K562 (cell line): ENCODE measurements around the gene MTMR12. TPM values are rescaled to one million over a fixed set of nuclear protein-coding genes. Genes with fewer than 3 reads are reported as not detected.

Experiments
- ELF2 ChIP-seq: fragments of 250-450 bp; sonication (Bioruptor Pico); IDR thresholded peaks from 2 replicates; pipeline ENCODE4 v1.5.0; 2021; ENCODE audit warnings: mild to moderate bottlenecking
- HNRNPLL ChIP-seq: fragments of 200-400 bp; formaldehyde crosslinking; IDR thresholded peaks from 2 replicates; pipeline ENCODE4 v1.6.1; 2017; ENCODE audit warnings: low read length, low read depth, mild to moderate bottlenecking; ENCODE audit not compliant: poor library complexity, severe bottlenecking
- KDM1A ChIP-seq, 2 experiments: fragments of 450-650 bp; IDR thresholded peaks; 2 replicates each; pipeline ENCODE4 v1.6.1; 2016; ENCODE audit warnings: mild to moderate bottlenecking in 2 of 2
- POLR2AphosphoS5 ChIP-seq: IDR thresholded peaks from 2 replicates; pipeline ENCODE4 v1.6.1; 2011; ENCODE audit warnings: mild to moderate bottlenecking, low read depth, low read length, moderate library complexity; ENCODE audit not compliant: control insufficient read depth, insufficient read depth
- RAD51 ChIP-seq: fragments of 450-650 bp; IDR thresholded peaks from 2 replicates; pipeline ENCODE4 v1.7.1; 2016; ENCODE audit warnings: low read depth, mild to moderate bottlenecking, borderline replicate concordance
- RBM15 ChIP-seq: fragments of 200-400 bp; formaldehyde crosslinking; IDR thresholded peaks from 2 replicates; pipeline ENCODE4 v1.6.1; 2018; ENCODE audit warnings: mild to moderate bottlenecking, low read length, moderate library complexity; ENCODE audit not compliant: insufficient read depth
- SOX6 ChIP-seq: fragments of 450-650 bp; IDR thresholded peaks from 2 replicates; pipeline ENCODE4 v1.6.1; 2014; ENCODE audit warnings: mild to moderate bottlenecking
- SUPT5H ChIP-seq: fragments of 450-650 bp; IDR thresholded peaks from 2 replicates; pipeline ENCODE4 v1.6.1; 2016
- TEAD4 ChIP-seq, 2 experiments: sonication (generic) in 1 of 2; formaldehyde crosslinking in 1 of 2; IDR thresholded peaks; 2 replicates each; pipeline versions ENCODE4 v1.6.1 to v1.8.0; 2012 to 2022; ENCODE audit warnings: borderline replicate concordance in 1 of 2, inconsistent platforms in 1 of 2, low read length in 1 of 2, mild to moderate bottlenecking in 1 of 2, missing genetic modification reagents in 1 of 2
- TRIM24 ChIP-seq, 2 experiments: fragments of 450-650 bp; IDR thresholded peaks; 2 replicates each; pipeline ENCODE4 v1.6.1; 2016
- ZNF77 ChIP-seq: fragments of 250-450 bp; sonication (Bioruptor Pico); IDR thresholded peaks from 2 replicates; pipeline ENCODE4 v1.5.0; 2020
- polyA plus RNA-seq, 8 experiments: library from polyadenylated mRNA; depleted of rRNA in 4 of 8; stranded (reverse) in 5 of 8; unstranded in 3 of 8; fragments of >200 nt; fragmentation: Nextera tagmentation in 2 of 8; fragmentation: Illumina TruSeq in 1 of 8; extraction: Ambion mirVana in 2 of 8; extraction: Trizol in 1 of 8; gene quantifications; 2 replicates each; pipeline versions ENCODE4 v1.2.1 to v1.2.3, GENCODE V29; 2011 to 2014; ENCODE audit warnings: inconsistent platforms in 1 of 8, missing spikeins in 1 of 8
- total RNA-seq, 7 experiments: library from RNA; depleted of rRNA in 6 of 7; stranded (reverse); fragments of >200 nt in 6 of 7; fragmentation: Illumina TruSeq in 2 of 7; extraction: Trizol in 2 of 7; gene quantifications; 2 replicates each; pipeline versions ENCODE4 v1.2.1 to v1.2.3, GENCODE V29; 2011 to 2021; ENCODE audit warnings: low replicate concordance in 1 of 7
- TF ChIP-seq, protein P1 (sequence below): sonication (generic); formaldehyde crosslinking; IDR thresholded peaks from 2 replicates; pipeline ENCODE4 v1.8.0; 2022; ENCODE audit warnings: mild to moderate bottlenecking, low read depth, missing genetic modification reagents
- TF ChIP-seq, protein P2 (sequence below), 2 experiments: fragments of 250-450 bp in 1 of 2; fragments of 450-650 bp in 1 of 2; sonication (Bioruptor Pico) in 1 of 2; IDR thresholded peaks; 2 replicates each; pipeline versions ENCODE4 v1.6.1 to v1.8.0; 2016 to 2021; ENCODE audit warnings: mild to moderate bottlenecking in 2 of 2, moderate library complexity in 2 of 2, missing compliant biosample characterization in 1 of 2, missing genetic modification characterization in 1 of 2
- TF ChIP-seq, protein P3 (sequence below): fragments of 250-450 bp; sonication (Bioruptor Pico); IDR thresholded peaks from 2 replicates; pipeline ENCODE4 v1.5.1; 2021; ENCODE audit warnings: mild to moderate bottlenecking
- TF ChIP-seq, protein P4 (sequence below): fragments of 450-650 bp; IDR thresholded peaks from 2 replicates; pipeline ENCODE4 v1.6.1; 2017; ENCODE audit warnings: antibody characterized with exemption, mild to moderate bottlenecking
- TF ChIP-seq, protein P5 (sequence below), 3 experiments: IDR thresholded peaks in 2 of 3; conservative IDR thresholded peaks in 1 of 3; 2 replicates each; pipeline ENCODE4 v1.5.1; 2011 to 2012; ENCODE audit warnings: low read length in 3 of 3, mild to moderate bottlenecking in 3 of 3, control low read depth in 2 of 3, improper control_type of control experiment in 1 of 3, inconsistent platforms in 1 of 3, low read depth in 1 of 3, mixed read lengths in 1 of 3, moderate library complexity in 1 of 3; ENCODE audit not compliant: insufficient read depth in 2 of 3
- TF ChIP-seq, protein P6 (sequence below): fragments of 450-650 bp; formaldehyde crosslinking; IDR thresholded peaks from 2 replicates; pipeline ENCODE4 v1.4.0; 2020; ENCODE audit warnings: mild to moderate bottlenecking, mixed read lengths

Gene MTMR12
- total and polyA plus RNA-seq, 9 of the 15 experiments (the other 6 are each of a cell fraction or from before 2014, with no cell fraction given), result 4.0 to 28.7 (median 17.1) TPM

DNA sequence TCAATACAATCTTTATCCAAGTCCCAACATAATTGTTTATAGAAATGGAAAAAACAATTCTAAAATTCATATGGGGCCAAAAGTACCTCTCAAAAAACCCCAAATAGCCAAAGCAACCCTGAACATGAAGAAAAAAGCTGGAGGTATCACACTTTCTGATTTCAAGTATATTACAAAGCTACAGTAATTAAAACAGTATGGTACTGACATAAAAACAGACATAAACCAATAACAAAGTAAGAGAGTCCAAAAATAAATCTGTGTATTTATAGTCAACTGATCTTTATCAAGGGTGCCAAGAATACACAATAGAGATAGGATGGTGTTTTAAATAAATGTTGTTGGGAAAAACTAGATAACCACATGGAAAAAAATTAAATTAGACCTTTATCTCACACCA, 125.1 kb downstream of the MTMR12 start (continued):
- TF ChIP-seq, protein P1, sequence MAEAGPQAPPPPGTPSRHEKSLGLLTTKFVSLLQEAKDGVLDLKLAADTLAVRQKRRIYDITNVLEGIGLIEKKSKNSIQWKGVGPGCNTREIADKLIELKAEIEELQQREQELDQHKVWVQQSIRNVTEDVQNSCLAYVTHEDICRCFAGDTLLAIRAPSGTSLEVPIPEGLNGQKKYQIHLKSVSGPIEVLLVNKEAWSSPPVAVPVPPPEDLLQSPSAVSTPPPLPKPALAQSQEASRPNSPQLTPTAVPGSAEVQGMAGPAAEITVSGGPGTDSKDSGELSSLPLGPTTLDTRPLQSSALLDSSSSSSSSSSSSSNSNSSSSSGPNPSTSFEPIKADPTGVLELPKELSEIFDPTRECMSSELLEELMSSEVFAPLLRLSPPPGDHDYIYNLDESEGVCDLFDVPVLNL, result no peak
- TF ChIP-seq TRIM24 (IDR thresholded peaks at IDR 0.05), result peak in 1 of 2 experiments; percentile 51; a peak in 1 of 4 replicates
- TF ChIP-seq TEAD4 (IDR thresholded peaks at IDR 0.05; ENCODE audit: low read length), result no peak
- TF ChIP-seq TEAD4 (CRISPR knock-in tag; IDR thresholded peaks at IDR 0.05; ENCODE audit: borderline replicate concordance), result no peak
- TF ChIP-seq, protein P2, sequence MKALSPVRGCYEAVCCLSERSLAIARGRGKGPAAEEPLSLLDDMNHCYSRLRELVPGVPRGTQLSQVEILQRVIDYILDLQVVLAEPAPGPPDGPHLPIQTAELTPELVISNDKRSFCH (CRISPR knock-in tag; IDR thresholded peaks at IDR 0.05), result no peak
- TF ChIP-seq, protein P2 (tag; IDR thresholded peaks at IDR 0.05), result no peak
- no peak for TF ChIP-seq ELF2
- no peak for TF ChIP-seq HNRNPLL
- TF ChIP-seq RAD51, result no peak
- no peak for TF ChIP-seq SUPT5H
- TF ChIP-seq KDM1A (IDR thresholded peaks at IDR 0.05), result peak in 1 of 2 experiments; percentile 76; a peak in 3 of 4 replicates
- TF ChIP-seq SOX6, result no peak
- TF ChIP-seq RBM15, result no peak
- TF ChIP-seq POLR2AphosphoS5, result no peak
- TF ChIP-seq, protein P3, sequence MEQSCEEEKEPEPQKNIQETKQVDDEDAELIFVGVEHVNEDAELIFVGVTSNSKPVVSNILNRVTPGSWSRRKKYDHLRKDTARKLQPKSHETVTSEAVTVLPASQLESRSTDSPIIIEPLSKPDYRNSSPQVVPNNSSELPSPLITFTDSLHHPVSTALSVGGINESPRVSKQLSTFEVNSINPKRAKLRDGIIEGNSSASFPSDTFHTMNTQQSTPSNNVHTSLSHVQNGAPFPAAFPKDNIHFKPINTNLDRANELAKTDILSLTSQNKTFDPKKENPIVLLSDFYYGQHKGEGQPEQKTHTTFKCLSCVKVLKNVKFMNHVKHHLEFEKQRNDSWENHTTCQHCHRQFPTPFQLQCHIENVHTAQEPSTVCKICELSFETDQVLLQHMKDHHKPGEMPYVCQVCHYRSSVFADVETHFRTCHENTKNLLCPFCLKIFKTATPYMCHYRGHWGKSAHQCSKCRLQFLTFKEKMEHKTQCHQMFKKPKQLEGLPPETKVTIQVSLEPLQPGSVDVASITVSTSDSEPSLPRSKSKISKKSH (CRISPR knock-in tag), result 0 out of 2 replicates have a peak, but pooled peaks have one; percentile 13
- TF ChIP-seq, protein P4, sequence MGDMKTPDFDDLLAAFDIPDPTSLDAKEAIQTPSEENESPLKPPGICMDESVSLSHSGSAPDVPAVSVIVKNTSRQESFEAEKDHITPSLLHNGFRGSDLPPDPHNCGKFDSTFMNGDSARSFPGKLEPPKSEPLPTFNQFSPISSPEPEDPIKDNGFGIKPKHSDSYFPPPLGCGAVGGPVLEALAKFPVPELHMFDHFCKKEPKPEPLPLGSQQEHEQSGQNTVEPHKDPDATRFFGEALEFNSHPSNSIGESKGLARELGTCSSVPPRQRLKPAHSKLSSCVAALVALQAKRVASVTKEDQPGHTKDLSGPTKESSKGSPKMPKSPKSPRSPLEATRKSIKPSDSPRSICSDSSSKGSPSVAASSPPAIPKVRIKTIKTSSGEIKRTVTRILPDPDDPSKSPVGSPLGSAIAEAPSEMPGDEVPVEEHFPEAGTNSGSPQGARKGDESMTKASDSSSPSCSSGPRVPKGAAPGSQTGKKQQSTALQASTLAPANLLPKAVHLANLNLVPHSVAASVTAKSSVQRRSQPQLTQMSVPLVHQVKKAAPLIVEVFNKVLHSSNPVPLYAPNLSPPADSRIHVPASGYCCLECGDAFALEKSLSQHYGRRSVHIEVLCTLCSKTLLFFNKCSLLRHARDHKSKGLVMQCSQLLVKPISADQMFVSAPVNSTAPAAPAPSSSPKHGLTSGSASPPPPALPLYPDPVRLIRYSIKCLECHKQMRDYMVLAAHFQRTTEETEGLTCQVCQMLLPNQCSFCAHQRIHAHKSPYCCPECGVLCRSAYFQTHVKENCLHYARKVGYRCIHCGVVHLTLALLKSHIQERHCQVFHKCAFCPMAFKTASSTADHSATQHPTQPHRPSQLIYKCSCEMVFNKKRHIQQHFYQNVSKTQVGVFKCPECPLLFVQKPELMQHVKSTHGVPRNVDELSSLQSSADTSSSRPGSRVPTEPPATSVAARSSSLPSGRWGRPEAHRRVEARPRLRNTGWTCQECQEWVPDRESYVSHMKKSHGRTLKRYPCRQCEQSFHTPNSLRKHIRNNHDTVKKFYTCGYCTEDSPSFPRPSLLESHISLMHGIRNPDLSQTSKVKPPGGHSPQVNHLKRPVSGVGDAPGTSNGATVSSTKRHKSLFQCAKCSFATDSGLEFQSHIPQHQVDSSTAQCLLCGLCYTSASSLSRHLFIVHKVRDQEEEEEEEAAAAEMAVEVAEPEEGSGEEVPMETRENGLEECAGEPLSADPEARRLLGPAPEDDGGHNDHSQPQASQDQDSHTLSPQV, result no peak
- TF ChIP-seq, protein P5, sequence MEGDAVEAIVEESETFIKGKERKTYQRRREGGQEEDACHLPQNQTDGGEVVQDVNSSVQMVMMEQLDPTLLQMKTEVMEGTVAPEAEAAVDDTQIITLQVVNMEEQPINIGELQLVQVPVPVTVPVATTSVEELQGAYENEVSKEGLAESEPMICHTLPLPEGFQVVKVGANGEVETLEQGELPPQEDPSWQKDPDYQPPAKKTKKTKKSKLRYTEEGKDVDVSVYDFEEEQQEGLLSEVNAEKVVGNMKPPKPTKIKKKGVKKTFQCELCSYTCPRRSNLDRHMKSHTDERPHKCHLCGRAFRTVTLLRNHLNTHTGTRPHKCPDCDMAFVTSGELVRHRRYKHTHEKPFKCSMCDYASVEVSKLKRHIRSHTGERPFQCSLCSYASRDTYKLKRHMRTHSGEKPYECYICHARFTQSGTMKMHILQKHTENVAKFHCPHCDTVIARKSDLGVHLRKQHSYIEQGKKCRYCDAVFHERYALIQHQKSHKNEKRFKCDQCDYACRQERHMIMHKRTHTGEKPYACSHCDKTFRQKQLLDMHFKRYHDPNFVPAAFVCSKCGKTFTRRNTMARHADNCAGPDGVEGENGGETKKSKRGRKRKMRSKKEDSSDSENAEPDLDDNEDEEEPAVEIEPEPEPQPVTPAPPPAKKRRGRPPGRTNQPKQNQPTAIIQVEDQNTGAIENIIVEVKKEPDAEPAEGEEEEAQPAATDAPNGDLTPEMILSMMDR (IDR thresholded peaks at IDR 0.05 in 2 of 3, conservative IDR thresholded peaks at IDR 0.05 in 1 of 3; ENCODE audit: insufficient read depth in 2 of 3, low read depth in 1 of 3, low read length in 3 of 3), result no peak
- TF ChIP-seq, protein P6, sequence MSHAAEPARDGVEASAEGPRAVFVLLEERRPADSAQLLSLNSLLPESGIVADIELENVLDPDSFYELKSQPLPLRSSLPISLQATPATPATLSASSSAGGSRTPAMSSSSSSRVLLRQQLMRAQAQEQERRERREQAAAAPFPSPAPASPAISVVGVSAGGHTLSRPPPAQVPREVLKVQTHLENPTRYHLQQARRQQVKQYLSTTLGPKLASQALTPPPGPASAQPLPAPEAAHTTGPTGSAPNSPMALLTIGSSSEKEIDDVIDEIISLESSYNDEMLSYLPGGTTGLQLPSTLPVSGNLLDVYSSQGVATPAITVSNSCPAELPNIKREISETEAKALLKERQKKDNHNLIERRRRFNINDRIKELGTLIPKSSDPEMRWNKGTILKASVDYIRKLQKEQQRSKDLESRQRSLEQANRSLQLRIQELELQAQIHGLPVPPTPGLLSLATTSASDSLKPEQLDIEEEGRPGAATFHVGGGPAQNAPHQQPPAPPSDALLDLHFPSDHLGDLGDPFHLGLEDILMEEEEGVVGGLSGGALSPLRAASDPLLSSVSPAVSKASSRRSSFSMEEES, result no peak
- no peak for TF ChIP-seq ZNF77
